Measurements from ENCODE around the gene GDPD3.
A peak's percentile ranks its signal among the peaks of the same experiment; 100 is the strongest.

DNA sequence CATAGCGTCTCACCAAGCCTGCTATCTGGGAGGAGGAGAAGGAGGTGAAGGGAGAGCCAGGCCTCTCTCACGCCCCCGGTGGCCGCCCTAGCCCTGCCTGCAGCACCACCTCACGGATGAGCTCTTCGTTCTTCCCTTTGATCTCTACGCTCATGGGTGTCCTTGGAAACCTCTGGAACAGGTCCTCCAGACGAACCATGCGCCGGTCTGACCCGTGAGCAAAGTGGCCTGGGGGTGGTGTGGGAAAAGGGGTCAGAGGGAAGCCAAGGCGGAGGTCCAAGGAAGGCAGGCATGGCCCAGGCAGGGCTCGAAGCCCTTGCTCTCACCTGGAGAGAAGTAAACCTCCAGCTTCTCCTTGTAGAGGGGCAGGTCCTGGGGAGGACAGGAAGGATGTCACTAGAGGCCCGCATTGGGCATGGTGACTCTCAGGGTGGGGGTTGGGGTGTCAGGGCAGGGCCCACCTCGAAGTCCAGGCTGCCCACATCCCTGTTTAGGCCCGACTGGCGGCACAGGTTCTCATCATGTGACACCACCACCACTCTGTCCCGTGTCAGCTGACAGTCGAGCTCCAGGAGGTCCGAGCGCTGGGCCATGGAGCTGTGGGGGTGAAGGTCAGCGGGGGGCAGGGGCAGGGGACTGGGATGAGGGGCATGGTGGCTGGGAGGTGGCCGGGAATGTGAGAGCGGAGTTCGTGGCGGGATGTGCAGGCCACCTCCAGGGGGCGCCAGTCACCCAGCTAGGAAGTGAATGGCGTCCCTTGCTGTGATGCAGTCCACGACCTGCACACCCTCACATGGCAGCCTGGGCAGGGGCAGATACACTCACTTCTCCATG is 923 bp downstream of the GDPD3 start:
- TF ChIP-seq RCOR1 (IDR thresholded peaks at IDR 0.05; ENCODE audit: borderline replicate concordance in 1 of 2, low read depth in 2 of 2, low read length in 2 of 2): peak in 1 of 2 experiments; percentile 63; a peak in 1 of 4 replicates
- TF ChIP-seq, protein P1, sequence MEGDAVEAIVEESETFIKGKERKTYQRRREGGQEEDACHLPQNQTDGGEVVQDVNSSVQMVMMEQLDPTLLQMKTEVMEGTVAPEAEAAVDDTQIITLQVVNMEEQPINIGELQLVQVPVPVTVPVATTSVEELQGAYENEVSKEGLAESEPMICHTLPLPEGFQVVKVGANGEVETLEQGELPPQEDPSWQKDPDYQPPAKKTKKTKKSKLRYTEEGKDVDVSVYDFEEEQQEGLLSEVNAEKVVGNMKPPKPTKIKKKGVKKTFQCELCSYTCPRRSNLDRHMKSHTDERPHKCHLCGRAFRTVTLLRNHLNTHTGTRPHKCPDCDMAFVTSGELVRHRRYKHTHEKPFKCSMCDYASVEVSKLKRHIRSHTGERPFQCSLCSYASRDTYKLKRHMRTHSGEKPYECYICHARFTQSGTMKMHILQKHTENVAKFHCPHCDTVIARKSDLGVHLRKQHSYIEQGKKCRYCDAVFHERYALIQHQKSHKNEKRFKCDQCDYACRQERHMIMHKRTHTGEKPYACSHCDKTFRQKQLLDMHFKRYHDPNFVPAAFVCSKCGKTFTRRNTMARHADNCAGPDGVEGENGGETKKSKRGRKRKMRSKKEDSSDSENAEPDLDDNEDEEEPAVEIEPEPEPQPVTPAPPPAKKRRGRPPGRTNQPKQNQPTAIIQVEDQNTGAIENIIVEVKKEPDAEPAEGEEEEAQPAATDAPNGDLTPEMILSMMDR (IDR thresholded peaks at IDR 0.05 in 2 of 3, conservative IDR thresholded peaks at IDR 0.05 in 1 of 3; ENCODE audit: insufficient read depth in 2 of 3, low read depth in 1 of 3, low read length in 3 of 3): peak; percentile 79 to 91 (median 81)
- TF ChIP-seq GTF2F1 (IDR thresholded peaks at IDR 0.05; ENCODE audit: low read depth, low read length): no peak
- no peak for TF ChIP-seq EZH2 (IDR thresholded peaks at IDR 0.05; ENCODE audit: borderline replicate concordance, low read depth, low read length)
- TF ChIP-seq PHF21A (IDR thresholded peaks at IDR 0.05; ENCODE audit: borderline replicate concordance, low read depth): no peak
- no peak for TF ChIP-seq CEBPG (CRISPR knock-in tag; IDR thresholded peaks at IDR 0.05)
- no peak for TF ChIP-seq CEBPG (tag; conservative IDR thresholded peaks at IDR 0.05 in 1 of 2, IDR thresholded peaks at IDR 0.05 in 1 of 2)
- no peak for TF ChIP-seq MAFG (tag; conservative IDR thresholded peaks at IDR 0.05)
- no peak for TF ChIP-seq SREBF1 (IDR thresholded peaks at IDR 0.05; ENCODE audit: borderline replicate concordance, low read depth, low read length)
- no peak for TF ChIP-seq POLR2A (conservative IDR thresholded peaks at IDR 0.05)

Measured in K562 (cell line).